Stimulated activated CD4-positive, alpha-beta T cell treated with anti-CD3 and anti-CD28 coated beads, Interleukin-12 subunit alpha, Interleukin-12 subunit beta, amount 100 ng/mL, for 48 hours (primary cell): ENCODE measurements around the gene CACNA1C.

Source experiments
- DNase-seq, 3 donors: peaks; one replicate each; pipeline ENCODE4 v3.0.0-alpha.2; 2020; ENCODE audit warnings: low read depth in 2 of 3, low spot score in 1 of 3

Gene CACNA1C

DNA sequence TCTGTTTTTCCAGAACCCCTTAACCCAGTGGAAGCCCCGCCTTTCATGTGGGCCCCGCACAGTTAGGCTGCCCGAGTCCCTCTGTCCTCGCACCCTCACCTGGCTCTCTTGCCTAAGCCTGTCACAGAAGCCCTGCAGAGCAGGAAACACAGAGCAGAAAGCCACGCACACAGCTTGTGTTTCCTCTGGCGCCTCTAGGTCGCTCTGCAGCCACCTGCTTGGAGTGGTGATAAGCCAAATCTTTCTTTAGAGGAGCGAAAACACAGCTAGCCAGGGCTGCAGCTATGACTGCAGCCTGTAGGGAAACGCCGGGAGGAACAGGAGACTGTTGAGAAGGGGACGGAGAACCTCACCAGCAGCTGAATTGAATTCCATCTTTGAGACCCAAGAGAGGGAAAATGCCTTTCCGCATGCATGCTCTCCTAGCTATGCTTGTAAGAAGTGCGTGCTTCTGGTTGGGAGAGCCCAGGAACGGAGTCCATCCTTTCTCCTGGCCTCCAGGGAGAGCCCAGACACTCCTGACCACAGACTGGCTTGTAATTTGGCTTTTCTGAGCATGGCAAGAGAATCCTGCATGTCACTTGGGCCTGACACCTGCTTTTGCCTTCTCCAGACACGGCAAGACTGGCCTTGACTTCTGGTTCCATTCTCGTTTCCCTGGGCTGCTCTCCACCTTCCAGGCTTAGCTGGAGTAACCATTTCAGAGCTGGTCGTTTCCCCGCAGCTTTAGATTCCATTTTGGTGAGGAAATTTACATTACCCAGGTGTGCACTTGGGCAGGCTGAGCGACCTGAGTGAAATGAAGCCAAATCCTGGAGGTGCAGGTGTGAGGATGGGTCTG lies 301.6 kb downstream of the CACNA1C start:
- no peak for DNase-seq

DNA sequence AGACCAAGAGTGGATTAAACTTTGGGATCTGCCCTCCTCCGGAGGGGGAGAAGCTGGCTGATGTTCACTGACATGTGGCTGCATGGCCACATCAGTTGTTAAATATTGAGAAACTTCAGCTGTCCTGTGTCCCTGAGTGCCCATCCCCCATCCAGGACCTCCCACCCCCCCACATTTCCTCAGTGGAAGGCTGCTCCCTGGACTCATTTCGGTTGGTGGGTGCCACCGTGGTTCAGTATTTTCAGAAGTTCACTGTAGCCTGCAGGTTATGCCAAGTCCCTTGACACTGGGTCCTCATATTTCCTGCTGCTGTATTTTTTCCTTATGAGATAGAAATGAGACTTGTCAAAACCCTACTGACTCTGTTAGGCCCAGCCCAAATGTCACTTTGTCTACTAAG lies 302.4 kb downstream of the CACNA1C start:
- DNase-seq = no peak

DNA sequence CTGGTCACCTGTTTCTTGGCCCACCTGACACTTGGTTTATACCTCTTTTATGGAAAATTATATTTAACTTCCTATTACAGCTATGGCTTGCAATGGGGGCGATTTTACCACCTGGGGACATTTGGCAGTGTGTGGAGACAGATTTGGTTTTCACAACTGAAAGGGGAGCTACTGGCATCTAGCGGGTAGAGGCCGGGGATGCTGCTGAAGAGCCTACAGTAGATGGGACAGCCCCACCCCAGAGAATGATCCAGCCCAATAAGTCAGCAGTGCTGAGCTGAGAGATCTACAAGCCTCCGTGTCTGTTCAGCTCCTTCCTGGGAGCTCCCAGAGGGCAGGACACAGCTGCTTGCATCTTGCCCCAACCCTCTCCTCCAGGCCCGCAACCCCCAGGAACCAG lies 302.8 kb downstream of the CACNA1C start:
- no peak for DNase-seq

DNA sequence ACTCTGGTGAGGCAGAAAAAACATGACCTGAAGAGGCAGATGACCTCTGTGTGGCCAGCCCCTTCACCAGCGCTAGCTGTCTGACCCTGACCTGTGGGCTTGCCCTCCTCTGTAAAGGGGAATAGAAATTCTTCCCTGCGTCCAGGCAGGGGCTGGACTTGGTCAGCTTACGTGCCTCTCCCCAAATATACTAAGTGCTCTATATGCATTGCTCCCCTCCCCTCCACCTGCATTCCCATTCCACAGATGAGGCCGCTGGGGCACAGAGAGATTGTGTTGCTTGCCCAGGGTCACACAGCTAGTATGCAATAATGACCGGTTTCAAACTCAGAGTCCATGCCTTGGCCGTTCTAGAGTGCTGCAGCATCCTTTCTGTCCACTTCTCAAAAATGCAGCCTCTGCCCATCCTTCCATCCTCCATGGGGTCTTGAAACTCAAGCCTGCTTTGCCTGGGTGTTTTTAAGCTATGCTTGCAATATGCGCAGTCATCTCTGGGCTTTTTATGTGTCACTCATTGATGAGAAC lies 303.9 kb downstream of the CACNA1C start:
- no peak for DNase-seq

DNA sequence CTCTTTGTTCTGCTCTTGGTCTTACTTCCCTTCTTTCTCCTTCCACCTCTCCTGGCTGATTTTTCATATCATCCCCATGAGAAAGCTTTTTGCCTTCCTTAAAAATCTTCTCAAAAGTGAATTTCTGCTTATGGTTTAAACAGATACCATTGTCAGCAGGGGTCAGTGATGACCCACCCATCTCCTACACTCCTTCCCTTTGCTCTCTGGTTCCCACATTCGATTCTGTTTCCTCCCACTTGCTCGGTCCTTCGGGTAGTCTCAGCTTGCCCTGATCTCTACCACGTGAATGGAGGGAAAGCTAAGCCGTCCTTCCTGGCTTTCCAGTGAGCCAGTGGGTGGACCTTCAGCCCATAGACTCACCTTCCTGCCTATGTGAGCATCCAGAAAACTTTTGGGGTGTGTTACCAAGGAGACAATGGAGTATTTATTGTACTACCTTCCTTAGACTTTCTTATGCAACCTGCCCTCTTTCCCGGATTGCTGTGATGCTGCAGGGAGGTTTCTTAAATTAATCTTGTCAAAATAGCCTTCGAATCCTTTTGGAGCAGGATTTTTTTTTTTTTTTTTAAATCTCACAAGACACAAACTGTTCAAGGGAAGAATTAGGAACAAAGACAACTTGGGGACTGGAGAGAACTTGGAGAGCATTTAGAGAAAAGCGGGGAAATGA lies 306.3 kb downstream of the CACNA1C start:
- no peak for DNase-seq

DNA sequence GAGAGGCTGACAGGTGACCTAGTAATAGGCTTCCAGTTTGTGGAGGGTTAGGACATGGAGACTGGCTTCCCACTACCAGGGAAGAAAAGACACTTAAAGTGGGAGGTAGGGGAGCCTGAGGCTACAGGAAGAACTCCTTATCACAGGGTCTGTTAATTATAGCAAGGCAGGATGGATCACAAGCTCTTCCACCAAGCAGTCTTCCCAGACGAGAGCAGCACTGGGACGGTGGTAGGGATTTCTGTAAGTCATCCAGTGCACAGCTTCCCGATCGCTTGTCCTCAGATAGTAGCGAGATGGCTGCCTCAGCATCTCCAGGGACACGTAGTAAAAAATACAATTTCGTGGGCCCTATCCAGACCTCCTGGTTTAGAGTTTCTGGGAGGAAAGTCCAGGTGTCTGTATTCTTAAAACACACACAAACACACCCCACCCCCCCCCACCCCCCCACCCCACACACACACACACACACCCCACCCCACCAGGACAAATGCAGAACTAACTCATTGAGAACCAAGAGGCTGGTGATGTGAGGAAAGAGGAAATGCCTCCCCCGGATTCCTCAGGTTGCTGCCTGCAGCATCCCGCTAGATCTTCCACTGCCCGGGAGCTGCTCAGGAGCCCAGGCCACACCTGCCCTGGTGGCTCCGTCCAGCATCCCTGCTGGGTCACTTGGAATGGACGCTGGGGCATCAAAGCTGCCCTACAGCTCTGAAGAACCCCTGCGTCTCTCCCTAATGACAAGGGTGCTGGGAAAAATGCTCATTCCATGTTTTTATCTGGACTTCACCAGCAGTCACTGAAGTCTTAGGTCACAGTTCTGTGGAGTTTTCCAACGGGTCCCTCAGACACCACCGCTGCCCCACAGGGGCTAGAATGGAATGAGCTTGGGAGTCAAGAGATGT lies 307.2 kb downstream of the CACNA1C start:
- no peak for DNase-seq

DNA sequence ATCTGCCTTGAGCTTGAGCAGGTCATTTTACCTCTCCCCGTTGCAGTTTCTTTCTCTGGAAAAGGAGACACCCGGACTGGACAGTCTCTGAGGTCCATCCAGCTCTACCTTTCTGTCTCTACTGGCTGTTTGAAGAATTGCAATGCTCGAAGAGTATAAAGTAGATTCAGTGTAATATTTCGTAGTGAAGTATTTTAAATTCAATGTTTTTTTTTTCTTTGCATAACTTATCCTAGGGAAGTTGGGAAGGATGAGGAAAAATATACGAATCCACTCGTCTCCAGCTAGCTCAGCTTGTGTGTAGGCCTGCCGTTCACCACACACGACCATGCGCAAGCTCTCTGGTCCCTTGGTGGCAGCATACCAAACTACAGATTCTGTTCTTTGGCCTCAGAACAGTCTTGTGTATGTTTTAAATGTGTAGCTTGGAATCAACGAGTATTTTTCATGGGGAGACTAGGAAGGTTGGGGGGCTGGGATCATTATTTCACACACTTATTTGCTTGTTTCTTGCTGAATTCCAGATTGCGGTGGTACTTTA lies 307.9 kb downstream of the CACNA1C start:
- no peak for DNase-seq

DNA sequence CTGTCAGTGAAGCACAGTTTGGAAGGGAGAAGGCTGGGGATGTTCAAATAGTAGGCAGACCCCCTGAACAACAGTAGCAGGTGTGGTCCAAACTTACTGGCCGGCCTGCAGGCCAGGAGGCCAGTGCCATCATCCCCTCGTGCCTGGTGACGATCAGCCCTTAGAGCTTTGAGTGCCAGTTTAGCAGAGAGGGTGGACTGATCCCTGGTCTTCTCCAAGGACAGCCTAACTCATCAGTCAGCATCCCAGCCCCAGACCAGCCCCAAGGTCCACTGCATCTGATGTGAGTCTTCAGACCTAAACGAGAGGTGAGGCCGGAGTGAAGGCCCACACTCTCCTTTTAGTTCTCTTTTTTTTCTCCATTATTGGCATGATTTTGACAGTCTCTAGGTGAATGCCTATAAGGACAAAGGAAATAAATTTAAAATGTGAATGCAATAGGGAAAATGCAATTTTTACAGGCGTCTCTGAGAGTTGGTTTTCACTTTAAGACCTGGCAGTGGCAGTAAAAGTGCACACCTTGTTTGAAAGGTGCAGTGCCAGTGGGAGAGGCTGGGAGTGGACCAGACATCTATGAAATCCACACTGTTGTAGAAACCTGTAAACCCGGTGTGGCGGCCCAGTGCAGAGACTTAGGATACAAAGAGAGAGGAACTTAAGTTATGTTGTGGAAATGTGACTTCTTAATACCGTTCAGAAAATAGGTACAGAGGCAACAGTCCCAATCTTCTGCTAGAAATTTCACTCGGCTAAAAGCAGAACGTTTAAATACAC lies 311.2 kb downstream of the CACNA1C start:
- DNase-seq = no peak

DNA sequence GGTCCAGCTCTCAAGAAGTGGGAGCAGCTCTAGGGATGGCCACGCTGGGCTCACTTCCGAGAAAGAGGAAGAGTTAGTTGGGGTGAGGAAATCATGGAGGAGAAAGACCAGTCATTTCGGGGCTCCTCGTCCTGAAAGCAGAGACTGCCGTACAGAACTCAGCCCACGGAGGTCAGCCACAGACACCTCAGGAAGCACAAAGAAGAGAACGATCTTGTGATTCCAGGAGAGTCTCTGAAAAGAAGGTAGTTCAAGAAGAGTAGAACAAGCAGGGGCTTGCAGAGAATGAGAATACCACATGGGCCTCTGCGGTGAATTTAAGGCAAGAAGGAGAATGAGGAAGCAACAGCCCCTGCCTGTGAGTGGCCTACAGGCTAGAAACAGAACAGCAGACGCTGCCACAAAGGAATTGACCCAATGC lies 311.9 kb downstream of the CACNA1C start:
- DNase-seq = no peak

DNA sequence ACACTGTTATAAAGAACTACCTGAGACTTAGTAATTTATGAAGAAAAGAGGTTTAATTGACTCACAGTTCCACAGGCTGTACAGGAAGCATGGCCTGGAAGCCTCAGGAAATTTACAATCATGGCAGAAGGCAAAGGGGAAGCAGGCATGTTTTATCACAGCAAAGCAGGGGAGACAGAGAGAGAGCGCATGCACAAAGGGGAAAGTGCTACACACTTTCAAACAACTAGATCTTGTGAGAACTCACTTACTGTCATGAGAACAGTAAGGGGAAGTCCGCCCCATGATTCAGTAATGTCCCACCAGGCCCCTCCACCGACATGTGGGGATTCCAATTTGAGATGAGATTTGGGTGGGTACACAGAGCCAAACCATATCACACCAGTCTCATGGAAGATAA lies 313.9 kb downstream of the CACNA1C start:
- no peak for DNase-seq

DNA sequence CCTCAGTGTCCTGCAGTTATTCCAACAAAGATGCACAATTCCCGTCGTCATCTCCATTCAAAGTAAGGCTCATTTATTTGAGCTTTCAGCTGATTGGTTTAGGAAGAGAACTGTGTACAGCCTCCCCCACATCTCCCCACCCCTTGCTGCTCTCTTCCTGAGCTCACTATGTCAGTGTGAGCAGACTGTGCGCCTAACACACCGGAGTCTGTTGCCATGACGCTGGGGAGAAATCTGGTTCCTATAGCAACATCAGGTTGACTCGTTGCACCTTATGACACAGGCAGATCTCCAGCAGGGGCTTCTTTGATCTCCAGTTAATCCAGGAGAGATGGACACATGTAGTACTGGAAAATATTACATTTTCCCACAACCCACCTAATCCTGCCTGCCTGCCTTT lies 319.4 kb downstream of the CACNA1C start:
- DNase-seq = no peak

DNA sequence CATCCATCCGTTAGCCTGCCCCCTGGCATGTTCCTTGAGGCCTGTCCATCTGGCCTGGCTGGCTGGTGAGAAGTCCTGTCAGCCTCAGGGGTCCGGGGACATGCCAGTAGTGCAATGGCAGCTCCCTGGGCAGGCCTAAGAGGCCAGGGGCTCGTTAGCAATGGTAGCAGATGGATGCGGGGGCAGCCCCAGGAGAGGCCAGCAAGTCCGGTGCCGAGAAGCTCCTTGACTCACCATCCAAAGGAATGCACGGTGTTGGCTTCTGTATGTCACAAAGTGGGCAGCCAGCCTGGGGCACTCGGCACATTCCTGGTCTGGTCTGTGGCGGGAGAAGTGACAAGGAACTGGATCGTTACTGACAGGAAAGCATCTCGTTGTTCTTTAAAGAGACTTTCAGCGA lies 319.9 kb downstream of the CACNA1C start:
- no peak for DNase-seq

DNA sequence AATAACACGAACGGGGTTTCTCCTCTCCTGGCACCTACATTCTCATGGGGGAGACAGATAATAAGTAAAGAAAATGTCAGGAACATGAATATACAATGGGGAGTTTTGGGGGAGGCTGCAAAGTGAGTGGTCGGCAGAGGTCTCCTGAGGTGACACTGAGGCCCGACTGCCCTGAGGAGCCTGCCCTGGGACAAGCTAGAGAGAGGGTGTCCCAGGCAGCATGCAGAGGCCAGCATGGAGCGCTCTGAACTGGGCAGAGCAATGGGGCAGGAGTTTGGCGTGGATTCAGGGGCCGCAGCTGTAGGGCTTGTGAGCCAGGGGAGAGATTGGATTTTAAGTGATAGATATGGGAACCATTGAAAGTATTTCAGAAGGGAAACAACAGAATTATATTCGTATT lies 320.5 kb downstream of the CACNA1C start:
- DNase-seq = no peak

DNA sequence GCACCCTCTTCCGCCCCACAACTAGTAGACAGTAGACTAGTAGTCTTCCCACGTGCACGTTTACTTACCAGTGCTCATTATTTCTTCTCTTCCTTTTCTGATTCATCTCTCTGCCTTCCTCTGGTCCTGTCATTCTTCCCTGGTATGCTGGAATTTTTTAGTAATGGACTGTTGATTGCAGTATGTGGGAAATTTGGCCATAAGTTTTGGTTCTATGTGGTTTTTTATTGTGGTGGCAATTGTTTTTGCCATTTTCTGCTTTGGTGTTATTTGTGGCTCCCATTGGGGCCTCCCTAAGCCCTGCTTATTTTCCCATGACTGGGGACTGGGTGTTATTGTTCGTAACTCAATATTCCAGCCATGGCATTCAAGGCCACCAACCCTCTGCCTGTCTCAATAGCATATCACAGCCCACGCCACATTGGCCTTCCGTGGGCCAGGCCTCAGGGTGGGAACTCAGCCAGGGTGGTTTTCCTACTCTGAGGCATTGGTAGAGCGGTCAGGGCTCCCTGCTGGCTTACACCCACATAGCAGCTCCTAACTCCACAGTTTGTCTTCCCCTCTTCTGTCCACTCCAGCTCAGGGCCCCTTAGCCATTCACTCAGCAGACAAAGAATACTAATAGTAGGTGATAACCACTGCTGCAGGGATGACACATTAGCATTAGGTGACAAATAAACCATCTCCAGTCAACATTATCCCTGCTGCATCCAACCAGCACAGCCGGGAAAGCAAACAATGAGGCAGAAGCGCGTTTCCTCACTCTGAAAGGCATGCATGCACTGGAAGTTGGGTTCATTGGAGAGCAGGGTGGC lies 321.5 kb downstream of the CACNA1C start:
- DNase-seq = no peak

DNA sequence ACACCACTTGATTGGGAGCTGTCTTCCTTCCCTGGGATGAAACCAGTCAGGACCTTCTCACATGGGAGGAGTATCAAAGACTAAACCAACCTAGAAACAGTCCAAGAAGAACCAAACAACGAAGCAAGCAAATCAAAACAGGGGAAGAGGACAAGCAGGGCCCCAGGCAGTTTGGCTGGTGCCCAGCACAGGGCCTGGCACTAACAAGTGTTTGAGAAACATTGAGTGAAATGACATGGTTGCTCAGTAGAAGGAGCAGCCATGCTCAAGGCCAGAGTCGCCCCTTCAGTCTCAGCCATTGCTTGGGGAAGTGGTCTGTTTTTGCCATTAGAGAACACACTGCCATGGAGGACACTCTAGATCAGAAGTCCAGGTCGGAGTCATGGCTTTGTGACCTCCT lies 323.1 kb downstream of the CACNA1C start:
- DNase-seq = no peak

DNA sequence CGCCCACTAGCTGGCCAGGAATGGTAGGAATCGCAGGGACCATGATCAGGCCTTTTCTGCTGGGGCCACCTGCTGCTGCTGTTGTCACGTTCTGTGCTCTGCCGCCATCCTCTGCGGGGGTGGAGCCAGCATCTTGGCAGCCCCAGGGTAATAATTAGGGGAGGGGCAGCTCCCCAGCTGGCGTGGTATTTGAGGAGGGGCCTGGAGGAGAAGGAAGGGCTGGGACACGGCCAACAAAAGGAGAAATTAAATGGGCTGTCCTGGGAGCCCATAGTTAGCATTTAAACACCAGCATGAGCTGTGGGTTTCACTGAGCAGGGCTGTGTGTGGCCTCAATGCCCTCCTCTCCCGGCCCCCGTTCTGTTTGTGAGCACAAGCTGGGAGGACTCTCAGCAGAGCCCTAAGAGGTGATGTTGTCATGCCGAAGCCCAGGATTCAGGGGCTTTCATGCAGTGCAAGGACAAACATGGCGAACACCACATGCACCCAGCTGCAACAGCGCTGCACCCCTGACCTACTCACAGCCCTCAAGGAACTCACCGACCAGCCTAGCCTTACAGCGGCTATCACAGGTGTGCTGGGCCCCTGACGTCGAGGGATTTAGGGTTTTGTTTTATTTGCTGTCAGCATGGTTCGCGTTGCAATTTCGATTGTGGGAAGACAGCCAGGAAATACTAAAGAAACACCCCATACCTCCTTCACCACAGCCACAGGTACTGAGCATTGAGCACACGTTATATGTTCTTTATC lies 324.3 kb downstream of the CACNA1C start:
- no peak for DNase-seq

DNA sequence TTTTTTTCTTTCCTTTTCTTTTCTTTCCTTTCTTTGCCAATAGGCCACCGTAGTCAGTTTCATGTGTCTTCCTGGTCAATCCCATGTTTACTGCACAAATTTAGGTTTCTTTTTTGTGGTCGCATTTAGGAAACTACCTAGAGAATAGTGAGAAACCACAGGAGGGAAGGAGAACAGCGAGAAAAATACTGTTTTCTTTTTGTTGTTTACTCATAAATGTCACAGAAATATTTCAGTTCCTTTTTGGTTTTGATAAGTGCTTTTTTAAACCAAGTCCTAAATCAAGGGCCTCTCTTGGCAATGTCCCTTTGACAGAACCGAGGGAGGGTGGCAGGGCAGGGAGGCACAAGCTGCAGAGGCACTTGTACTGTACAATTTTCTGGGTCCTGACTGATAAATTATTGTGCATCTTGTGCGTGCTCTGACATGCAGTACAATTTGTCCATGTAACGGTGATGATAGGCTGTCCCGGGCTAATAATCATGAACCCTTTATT lies 326.1 kb downstream of the CACNA1C start:
- no peak for DNase-seq

DNA sequence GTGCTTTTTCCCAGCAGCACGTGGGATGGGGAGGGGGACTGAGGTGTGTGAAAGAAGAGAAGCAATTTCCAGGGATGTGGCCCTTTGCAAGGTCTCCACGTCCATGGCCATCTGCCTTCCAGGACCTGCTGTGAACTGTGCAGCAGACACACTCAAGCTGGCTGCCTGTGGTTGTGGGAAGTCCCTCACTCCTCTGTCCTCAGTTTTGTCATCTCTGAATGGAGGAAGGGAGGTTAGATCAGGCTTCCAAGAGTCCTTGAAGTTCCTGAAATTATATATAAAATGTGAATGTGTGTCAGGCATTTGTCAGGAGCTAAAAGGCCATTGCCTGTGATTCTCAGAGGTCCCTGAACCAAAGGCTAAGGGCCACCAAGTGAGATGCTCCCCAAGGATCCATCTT lies 328.2 kb downstream of the CACNA1C start:
- DNase-seq = no peak
